Caco-2 (cell line): Measurements from ENCODE around the gene ARFIP1. TPM values are rescaled to one million over a fixed set of nuclear protein-coding genes. Genes with fewer than 3 reads are reported as not detected.

ENCODE experiments used
- BruUV-seq: library from RNA; stranded (reverse); fragments of 400-500 nt; replicated peaks from 2 replicates; lab custom pipeline; 2021; lab: Mats Ljungman, UMichigan
- CTCF ChIA-PET: fragments of 300-600 bp; sonication (Branson Sonifier 250); formaldehyde crosslinking; loops from one replicate; lab custom pipeline; 2022; ENCODE audit warnings: antibody characterized with exemption; lab: Charles Lee
- POLR2A ChIA-PET: fragments of 300-600 bp; sonication (Branson Sonifier 250); formaldehyde crosslinking; loops from one replicate; lab custom pipeline; 2022; ENCODE audit warnings: antibody characterized with exemption; lab: Charles Lee
- DNase-seq, 2 experiments: peaks; one replicate each; pipeline versions ENCODE4 v3.0.0 to v3.0.0-alpha.2; 2020 to 2022
- H3K27me3 ChIP-seq: replicated peaks from 2 replicates; pipeline ENCODE4 v1.6.0; 2011; ENCODE audit warnings: low read length; ENCODE audit not compliant: control insufficient read depth, insufficient read depth
- H3K36me3 ChIP-seq: 2 replicates; pipeline ENCODE4 v1.5.1; 2011; ENCODE audit warnings: low read length; ENCODE audit not compliant: control insufficient read depth, insufficient read depth
- H3K4me1 ChIP-seq: fragments of 250-450 bp; sonication (Bioruptor Pico); 2 replicates; pipeline ENCODE4 v1.5.1; 2020; ENCODE audit warnings: mild to moderate bottlenecking
- H3K4me3 ChIP-seq: 2 replicates; pipeline ENCODE4 v1.5.1; 2011; ENCODE audit warnings: low read depth, mild to moderate bottlenecking, control low read depth, low read length
- H3K9me3 ChIP-seq: fragments of 250-450 bp; sonication (Bioruptor Pico); 2 replicates; pipeline ENCODE4 v1.5.1; 2020; ENCODE audit warnings: mild to moderate bottlenecking, moderate library complexity
- H3K27ac Mint-ChIP-seq: one replicate; pipeline ENCODE4 v1.8.0; 2022; ENCODE audit warnings: mixed read lengths; ENCODE audit not compliant: unreplicated experiment
- H3K27me3 Mint-ChIP-seq: one replicate; pipeline ENCODE4 v1.8.0; 2022; ENCODE audit warnings: mixed read lengths; ENCODE audit not compliant: insufficient read depth, unreplicated experiment
- H3K36me3 Mint-ChIP-seq: one replicate; pipeline ENCODE4 v1.8.0; 2022; ENCODE audit warnings: mild to moderate bottlenecking, mixed read lengths; ENCODE audit not compliant: insufficient read depth, unreplicated experiment
- H3K4me1 Mint-ChIP-seq: one replicate; pipeline ENCODE4 v1.8.0; 2022; ENCODE audit warnings: low read depth, mixed read lengths; ENCODE audit not compliant: unreplicated experiment
- H3K4me3 Mint-ChIP-seq: one replicate; pipeline ENCODE4 v1.8.0; 2022; ENCODE audit warnings: mild to moderate bottlenecking, moderate library complexity, mixed read lengths; ENCODE audit not compliant: unreplicated experiment
- H3K9me3 Mint-ChIP-seq: one replicate; pipeline ENCODE4 v1.8.0; 2022; ENCODE audit warnings: mixed read lengths; ENCODE audit not compliant: unreplicated experiment
- CTCF ChIP-seq, 2 experiments: fragments of 200-600 bp in 1 of 2; IDR thresholded peaks; 1 replicate in 1 of 2; 2 replicates in 1 of 2; pipeline versions ENCODE4 v1.5.1 to v1.8.0; 2011 to 2022; ENCODE audit warnings: antibody characterized with exemption in 1 of 2, control low read depth in 1 of 2, inconsistent platforms in 1 of 2, low read depth in 1 of 2, low read length in 1 of 2, mild to moderate bottlenecking in 1 of 2, moderate library complexity in 1 of 2; ENCODE audit not compliant: insufficient read depth in 1 of 2, severe bottlenecking in 1 of 2, unreplicated experiment in 1 of 2
- intact Hi-C: fragments of 100-400 bp; cut with micrococcal nuclease; formaldehyde crosslinking; loops from one replicate; pipeline ENCODE4 v1.10.0; 2022; ENCODE audit not compliant: unreplicated experiment
- total RNA-seq: library from RNA; stranded (reverse); gene quantifications from 2 replicates; pipeline ENCODE4 v1.2.3, GENCODE V29; 2022

The ARFIP1 gene
- total RNA-seq, 1 experiment from 2014 or later = 31.9 TPM

- Histone ChIP-seq H3K4me3 (no peak overlapping the region), H3K36me3 (peaks cover 2% of the 10 kb centered on the region; the same call in 1 of the 2 replicates), H3K27me3 (no peaks in the 10 kb centered on the region), H3K4me1 (no peaks in the 10 kb centered on the region), H3K9me3 (no peaks in the 10 kb centered on the region)
- Mint-ChIP-seq H3K36me3 (peaks cover 24% of the 10 kb centered on the region), H3K27me3 (no peaks in the 10 kb centered on the region), H3K4me3 (no peak overlapping the region), H3K9me3 (peaks cover 9% of the 10 kb centered on the region), H3K27ac (no peak overlapping the region), H3K4me1 (no peaks in the 10 kb centered on the region)
- no TSS peak for BruUV-seq
- CTCF ChIA-PET = no interaction called here
- TF ChIP-seq CTCF (IDR thresholded peaks at IDR 0.05; ENCODE audit: insufficient read depth in 1 of 2, low read depth in 1 of 2, low read length in 1 of 2, severe bottlenecking in 1 of 2, unreplicated experiment in 1 of 2) = no peak
- intact Hi-C loops = no loop called here
- no peak for DNase-seq
- POLR2A ChIA-PET = no interaction called here
Observed at GRCh38 chr4:152875261-152875660, 95.5 kb downstream of the ARFIP1 start.

- Histone ChIP-seq H3K4me3 (no peak overlapping the region), H3K36me3 (peaks cover 2% of the 10 kb centered on the region), H3K4me1 (no peaks in the 10 kb centered on the region), H3K27me3 (no peaks in the 10 kb centered on the region), H3K9me3 (no peaks in the 10 kb centered on the region)
- POLR2A ChIA-PET = no interaction called here
- no peak overlapping the region for H3K4me3 Mint-ChIP-seq
- H3K9me3 Mint-ChIP-seq = peaks cover 9% of the 10 kb centered on the region
- H3K4me1 Mint-ChIP-seq = no peaks in the 10 kb centered on the region
- CTCF ChIA-PET = no interaction called here
- no TSS peak for BruUV-seq
- H3K27ac Mint-ChIP-seq = no peak overlapping the region
- H3K27me3 Mint-ChIP-seq = no peaks in the 10 kb centered on the region
- H3K36me3 Mint-ChIP-seq = peaks cover 27% of the 10 kb centered on the region
- no peak for DNase-seq
- intact Hi-C loops = no loop called here
- no peak for TF ChIP-seq CTCF (IDR thresholded peaks at IDR 0.05; ENCODE audit: insufficient read depth in 1 of 2, low read depth in 1 of 2, low read length in 1 of 2, severe bottlenecking in 1 of 2, unreplicated experiment in 1 of 2)
Observed at GRCh38 chr4:152877868-152878267, 98.1 kb downstream of the ARFIP1 start.

- no peaks in the 10 kb centered on the region for H3K27me3 ChIP-seq
- ChIA-PET CTCF (no interaction called here), POLR2A (no interaction called here)
- no peak for DNase-seq
- TF ChIP-seq CTCF (IDR thresholded peaks at IDR 0.05; ENCODE audit: insufficient read depth in 1 of 2, low read depth in 1 of 2, low read length in 1 of 2, severe bottlenecking in 1 of 2, unreplicated experiment in 1 of 2) = no peak
- no peaks in the 10 kb centered on the region for H3K4me1 ChIP-seq
- no peak overlapping the region for H3K4me3 Mint-ChIP-seq
- intact Hi-C loops = no loop called here
- peaks cover 31% of the 10 kb centered on the region for H3K36me3 Mint-ChIP-seq
- BruUV-seq = no TSS peak
- no peaks in the 10 kb centered on the region for H3K4me1 Mint-ChIP-seq
- no peaks in the 10 kb centered on the region for H3K9me3 ChIP-seq
- H3K36me3 ChIP-seq = peaks cover 2% of the 10 kb centered on the region
- no peak overlapping the region for H3K4me3 ChIP-seq
- H3K27me3 Mint-ChIP-seq = no peaks in the 10 kb centered on the region
- no peak overlapping the region for H3K27ac Mint-ChIP-seq
- H3K9me3 Mint-ChIP-seq = peaks cover 9% of the 10 kb centered on the region
Observed at GRCh38 chr4:152880263-152880662, 100.5 kb downstream of the ARFIP1 start.
